ENCODE results near the gene PANX2. TPM values are rescaled to one million over a fixed set of nuclear protein-coding genes. Genes with fewer than 3 reads are reported as not detected.

The PANX2 gene
- total RNA-seq, 1 donor from 2014 or later = 1.5 TPM

DNA sequence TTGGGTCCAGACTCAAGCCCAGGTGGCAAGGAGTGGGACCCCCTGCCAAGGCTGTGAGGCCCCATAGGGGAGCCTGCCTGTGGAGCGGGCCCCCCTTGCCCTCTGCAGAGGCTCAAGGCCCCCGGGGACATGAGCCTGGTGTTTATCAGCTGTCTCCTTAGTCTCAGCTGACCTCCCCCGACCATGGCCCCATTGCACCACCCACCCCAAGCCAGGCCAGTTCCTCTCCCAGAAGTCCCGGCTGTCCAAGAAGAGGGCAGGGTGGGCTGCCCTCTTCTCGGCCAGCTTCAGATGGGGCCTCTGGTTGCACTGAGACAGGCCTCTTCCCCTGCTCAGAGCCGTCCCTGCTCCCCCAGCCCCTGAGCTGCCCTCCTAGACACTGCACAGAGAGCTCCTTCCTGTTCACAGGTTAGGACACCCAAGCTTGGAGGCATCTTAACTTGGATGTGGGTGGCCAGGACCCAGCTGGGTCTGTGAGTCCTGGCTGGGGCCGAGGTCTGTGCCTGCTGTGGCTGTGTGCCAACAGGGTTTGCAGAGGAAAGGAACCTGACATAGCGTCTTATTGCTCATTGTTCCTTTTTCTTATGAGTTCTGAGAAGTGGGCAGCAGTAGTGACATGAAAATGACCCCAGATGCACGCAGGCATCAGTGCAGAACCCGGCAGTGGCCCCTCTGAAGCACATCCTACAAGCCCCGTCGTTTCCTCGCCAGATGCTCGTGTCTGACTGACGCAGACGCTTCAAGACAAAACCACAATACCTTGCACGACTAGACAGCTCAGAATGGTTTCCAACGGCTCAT lies 20.6 kb downstream of the PANX2 start:
- TF ChIP-seq, protein P1, sequence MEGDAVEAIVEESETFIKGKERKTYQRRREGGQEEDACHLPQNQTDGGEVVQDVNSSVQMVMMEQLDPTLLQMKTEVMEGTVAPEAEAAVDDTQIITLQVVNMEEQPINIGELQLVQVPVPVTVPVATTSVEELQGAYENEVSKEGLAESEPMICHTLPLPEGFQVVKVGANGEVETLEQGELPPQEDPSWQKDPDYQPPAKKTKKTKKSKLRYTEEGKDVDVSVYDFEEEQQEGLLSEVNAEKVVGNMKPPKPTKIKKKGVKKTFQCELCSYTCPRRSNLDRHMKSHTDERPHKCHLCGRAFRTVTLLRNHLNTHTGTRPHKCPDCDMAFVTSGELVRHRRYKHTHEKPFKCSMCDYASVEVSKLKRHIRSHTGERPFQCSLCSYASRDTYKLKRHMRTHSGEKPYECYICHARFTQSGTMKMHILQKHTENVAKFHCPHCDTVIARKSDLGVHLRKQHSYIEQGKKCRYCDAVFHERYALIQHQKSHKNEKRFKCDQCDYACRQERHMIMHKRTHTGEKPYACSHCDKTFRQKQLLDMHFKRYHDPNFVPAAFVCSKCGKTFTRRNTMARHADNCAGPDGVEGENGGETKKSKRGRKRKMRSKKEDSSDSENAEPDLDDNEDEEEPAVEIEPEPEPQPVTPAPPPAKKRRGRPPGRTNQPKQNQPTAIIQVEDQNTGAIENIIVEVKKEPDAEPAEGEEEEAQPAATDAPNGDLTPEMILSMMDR (IDR thresholded peaks at IDR 0.05) = no peak
- Mint-ChIP-seq H3K4me3 (ENCODE audit: unreplicated experiment) (no peak overlapping the region), H3K27ac (ENCODE audit: unreplicated experiment) (no peak overlapping the region), H3K27me3 (ENCODE audit: unreplicated experiment) (no peaks in the 10 kb centered on the region), H3K9me3 (ENCODE audit: unreplicated experiment) (no peaks in the 10 kb centered on the region), H3K4me1 (ENCODE audit: unreplicated experiment) (peaks cover 22% of the 10 kb centered on the region), H3K36me3 (ENCODE audit: unreplicated experiment) (no peaks in the 10 kb centered on the region)
- DNase-seq (ENCODE audit: extremely low spot score, unreplicated experiment) = no peak

DNA sequence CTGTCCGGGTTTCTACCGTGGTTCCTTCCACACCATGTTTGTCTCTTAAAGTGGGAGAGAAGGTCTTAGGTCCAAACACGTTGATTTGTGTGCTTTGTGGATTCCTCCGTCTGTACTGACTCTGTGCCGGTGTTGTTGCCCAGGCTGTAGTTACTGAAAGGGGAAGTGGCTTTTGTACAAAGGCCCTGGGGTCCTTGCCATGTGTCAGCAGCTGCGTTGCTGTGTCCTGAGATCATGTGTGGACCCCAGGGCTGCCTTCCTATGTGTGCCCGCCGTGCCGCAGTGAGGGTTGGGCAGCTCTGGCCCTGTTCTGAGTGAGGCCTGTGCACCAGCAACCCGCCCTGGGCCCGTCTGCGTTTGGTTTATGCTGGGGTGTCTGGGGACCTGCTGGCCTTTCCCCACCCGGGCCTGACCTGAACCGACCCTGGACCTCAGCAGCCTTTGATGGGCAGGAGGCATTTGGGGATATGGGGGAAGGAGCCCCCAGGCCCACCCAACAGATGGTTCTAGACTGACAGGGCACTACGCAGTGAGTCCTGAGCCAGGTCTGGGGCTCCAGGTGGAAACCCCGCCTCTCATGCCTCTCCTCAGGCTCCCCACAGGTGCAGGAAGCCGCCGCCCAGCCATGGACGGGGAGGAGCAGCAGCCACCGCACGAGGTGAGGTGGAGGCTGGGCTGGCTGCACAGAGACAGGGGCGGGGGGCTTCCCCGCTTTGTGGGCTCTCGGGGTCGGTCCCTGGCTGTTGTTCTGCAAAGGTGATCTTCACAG lies 22.1 kb downstream of the PANX2 start:
- TF ChIP-seq, protein P1 (IDR thresholded peaks at IDR 0.05) = no peak
- no peak overlapping the region for H3K4me3 Mint-ChIP-seq (ENCODE audit: unreplicated experiment)
- no peaks in the 10 kb centered on the region for H3K9me3 Mint-ChIP-seq (ENCODE audit: unreplicated experiment)
- no peaks in the 10 kb centered on the region for H3K27me3 Mint-ChIP-seq (ENCODE audit: unreplicated experiment)
- H3K4me1 Mint-ChIP-seq (ENCODE audit: unreplicated experiment) = peaks cover 16% of the 10 kb centered on the region
- DNase-seq (ENCODE audit: extremely low spot score, unreplicated experiment) = no peak
- H3K36me3 Mint-ChIP-seq (ENCODE audit: unreplicated experiment) = no peaks in the 10 kb centered on the region
- no peak overlapping the region for H3K27ac Mint-ChIP-seq (ENCODE audit: unreplicated experiment)

- Mint-ChIP-seq H3K27me3 (ENCODE audit: unreplicated experiment) (no peaks in the 10 kb centered on the region), H3K27ac (ENCODE audit: unreplicated experiment) (no peak overlapping the region), H3K4me3 (ENCODE audit: unreplicated experiment) (no peak overlapping the region), H3K36me3 (ENCODE audit: unreplicated experiment) (no peaks in the 10 kb centered on the region), H3K9me3 (ENCODE audit: unreplicated experiment) (no peaks in the 10 kb centered on the region), H3K4me1 (ENCODE audit: unreplicated experiment) (peaks cover 16% of the 10 kb centered on the region)
- no peak for DNase-seq (ENCODE audit: extremely low spot score, unreplicated experiment)
- TF ChIP-seq, protein P1 (IDR thresholded peaks at IDR 0.05) = no peak
Measured at GRCh38 chr22:50193621-50194020, 23.1 kb downstream of the PANX2 start.

DNA sequence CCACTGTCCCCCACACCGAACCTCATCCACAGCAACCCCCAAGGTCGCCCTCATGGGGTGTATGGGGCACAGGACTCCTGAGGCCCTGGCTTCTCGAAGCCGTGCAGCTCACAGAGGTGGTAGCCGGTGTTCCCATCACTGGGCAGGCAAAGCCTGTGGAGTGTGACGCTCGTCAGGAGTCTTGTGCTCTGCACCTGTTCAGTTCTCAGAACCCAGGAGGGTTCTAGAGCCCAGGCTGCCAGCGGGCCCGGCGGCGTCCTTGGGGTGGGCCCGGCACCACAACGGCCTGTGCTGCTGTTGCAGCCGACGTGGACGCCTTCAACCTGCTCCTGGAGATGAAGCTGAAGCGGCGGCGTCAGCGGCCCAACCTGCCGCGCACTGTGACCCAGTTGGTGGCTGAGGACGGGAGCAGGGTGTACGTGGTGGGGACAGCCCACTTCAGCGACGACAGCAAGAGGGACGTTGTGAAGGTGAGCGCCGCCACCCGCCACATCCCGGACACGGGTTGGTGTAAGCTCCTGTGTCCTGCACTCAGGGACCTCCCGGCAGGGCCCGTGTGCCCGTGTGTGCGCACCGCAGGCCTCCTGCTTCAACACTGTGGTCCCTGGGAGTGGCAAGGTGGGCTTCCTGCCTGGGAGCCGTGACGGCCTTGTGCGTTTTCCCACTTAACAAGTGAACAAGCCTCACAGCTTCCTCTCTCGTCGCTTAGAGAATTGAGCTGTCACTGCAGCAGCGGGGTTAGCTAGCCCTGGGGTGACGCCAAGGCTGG lies 23.7 kb downstream of the PANX2 start:
- TF ChIP-seq, protein P1 (IDR thresholded peaks at IDR 0.05) = no peak
- H3K9me3 Mint-ChIP-seq (ENCODE audit: unreplicated experiment) = no peaks in the 10 kb centered on the region
- no peak overlapping the region for H3K4me3 Mint-ChIP-seq (ENCODE audit: unreplicated experiment)
- H3K36me3 Mint-ChIP-seq (ENCODE audit: unreplicated experiment) = no peaks in the 10 kb centered on the region
- H3K4me1 Mint-ChIP-seq (ENCODE audit: unreplicated experiment) = peaks cover 16% of the 10 kb centered on the region
- no peak overlapping the region for H3K27ac Mint-ChIP-seq (ENCODE audit: unreplicated experiment)
- DNase-seq (ENCODE audit: extremely low spot score, unreplicated experiment) = no peak
- no peaks in the 10 kb centered on the region for H3K27me3 Mint-ChIP-seq (ENCODE audit: unreplicated experiment)
